T-helper 2 cell treated with Interferon-gamma antibody and Interleukin-4, amounts not matched to agents 100 ng/mL and 5 ng/mL, for 36 hours (primary cell): Measurements from ENCODE around the gene SLC18A2. TPM values are rescaled to one million over a fixed set of nuclear protein-coding genes. Genes with fewer than 3 reads are reported as not detected.

Experiments used
- intact Hi-C: fragments of 100-400 bp; cut with micrococcal nuclease; formaldehyde crosslinking; loops from one replicate; pipeline ENCODE4 v1.15.1; 2023
- total RNA-seq: library from RNA; stranded (reverse); gene quantifications from 2 replicates; pipeline ENCODE4 v1.2.3, GENCODE V29; 2022

Gene SLC18A2
- total RNA-seq, 1 donor from 2014 or later: 0.09 TPM

DNA sequence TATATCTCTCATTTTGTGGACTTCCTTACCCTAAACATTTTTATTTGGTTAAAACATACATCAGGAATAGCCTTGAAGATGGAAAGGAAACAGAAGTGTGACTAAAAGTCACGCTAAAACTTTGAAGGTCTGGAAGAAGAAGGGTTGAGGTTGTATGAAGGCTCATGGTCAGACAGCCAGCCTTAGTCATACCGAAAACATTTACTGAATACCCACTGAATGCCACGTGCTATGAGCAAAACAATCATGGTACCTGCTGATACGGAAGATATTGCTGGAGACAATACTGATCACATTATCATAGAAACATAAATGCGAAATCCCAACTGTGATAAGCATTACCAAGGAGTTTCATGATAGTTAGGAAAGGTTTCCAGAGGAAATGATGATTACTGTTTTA lies 70.3 kb downstream of the SLC18A2 start:
- intact Hi-C loops: no loop called here

DNA sequence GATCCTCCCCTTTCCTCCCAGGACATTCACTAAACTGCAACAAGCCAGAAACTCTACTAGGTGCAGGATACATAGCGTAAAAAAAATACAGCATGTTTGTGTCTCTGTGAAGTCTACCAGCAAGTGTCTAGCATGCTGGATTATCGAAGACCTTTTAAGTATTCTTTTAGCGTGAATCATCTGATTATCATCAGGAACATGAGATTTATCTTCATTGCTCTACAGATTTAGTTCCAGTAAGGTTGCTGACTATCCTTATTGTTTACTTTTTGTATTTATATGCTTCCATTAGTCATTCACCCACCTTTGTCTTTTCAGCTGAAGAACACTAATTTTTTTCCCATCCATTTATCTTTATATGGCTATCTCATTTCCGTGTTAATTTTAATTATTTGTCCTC lies 71.5 kb downstream of the SLC18A2 start:
- intact Hi-C loops: no loop called here

DNA sequence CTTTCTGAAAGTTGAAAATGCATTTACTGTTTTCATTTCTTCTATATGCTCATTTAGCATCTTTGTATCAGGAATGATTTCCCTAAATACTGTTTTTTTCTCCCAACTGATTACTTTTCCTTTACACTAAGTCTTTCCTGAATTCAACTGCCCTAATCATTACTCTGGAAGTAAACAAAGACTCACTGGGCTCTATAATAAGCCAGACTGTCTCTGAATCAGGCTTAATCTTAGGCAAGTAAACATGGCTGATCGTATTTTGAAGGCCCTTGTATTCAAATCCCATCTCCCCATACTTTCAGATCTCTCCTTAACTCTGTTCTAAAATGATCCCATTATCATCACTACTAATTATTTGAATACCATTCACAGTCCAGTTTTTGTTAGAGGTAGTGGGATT lies 72.7 kb downstream of the SLC18A2 start:
- intact Hi-C loops: no loop called here

DNA sequence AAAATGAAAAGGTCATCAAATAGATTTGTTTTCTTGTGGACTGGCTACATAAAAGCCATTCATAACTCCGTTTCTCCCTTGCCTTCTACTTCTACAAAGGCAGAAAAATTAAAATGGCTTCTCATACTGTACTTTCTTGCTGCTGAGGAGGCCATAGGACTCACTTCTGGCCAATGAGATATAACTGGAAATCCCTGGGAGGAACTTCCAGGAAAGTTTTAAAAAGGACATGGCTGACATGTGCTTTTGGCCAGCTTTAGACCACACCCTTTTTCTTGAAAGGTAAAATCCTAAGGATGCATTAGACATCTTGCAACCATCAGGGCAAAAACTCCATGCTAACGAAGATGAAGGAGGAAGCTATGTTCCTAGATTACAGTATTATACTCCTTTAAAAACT lies 75.8 kb downstream of the SLC18A2 start:
- intact Hi-C loops: no loop called here

DNA sequence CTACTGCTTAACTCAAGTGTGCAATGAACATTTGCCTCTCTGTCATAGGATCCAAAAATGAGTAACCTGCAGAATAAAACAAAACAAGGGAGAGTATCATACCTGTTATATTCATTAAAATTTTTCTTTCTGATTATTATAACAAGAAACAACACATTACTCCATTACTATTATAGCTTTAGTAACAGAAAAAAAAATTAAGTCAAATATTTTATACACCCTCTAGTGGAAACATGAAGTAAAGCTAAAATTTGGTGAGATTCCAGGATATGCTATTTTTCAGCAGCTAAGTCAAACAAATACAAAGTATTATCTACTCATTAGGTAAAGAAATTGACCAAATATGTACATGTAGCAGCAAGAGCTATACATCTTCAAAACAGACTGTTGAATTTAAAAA lies 78.0 kb downstream of the SLC18A2 start:
- intact Hi-C loops: no loop called here

DNA sequence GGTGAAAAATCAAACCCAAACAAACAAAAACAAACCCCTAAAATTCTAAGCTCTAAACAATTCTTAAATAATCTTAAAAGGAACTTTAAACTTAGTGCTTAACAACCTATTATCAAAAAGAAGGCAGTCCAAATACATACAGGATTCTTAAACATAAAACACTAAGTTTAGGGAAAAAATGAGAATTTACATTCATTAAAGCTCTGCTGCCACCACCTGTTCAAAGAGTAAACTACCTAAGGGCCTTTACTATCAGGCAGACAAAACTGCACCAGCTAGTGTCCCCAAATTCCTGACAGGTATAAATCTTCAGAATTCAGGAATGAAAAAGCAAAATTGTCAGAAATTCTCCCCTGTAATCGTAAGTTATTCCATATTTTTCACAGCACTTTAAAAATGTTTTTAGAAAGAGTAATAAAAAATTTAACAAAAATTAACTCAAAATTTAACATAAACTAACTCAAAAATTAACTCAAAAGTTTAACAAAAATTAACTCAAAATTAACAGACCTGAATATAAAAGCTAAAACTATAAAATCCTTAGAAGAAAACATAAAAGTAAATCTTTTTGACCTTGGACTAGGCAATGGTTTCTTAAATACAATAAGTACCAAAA lies 79.2 kb downstream of the SLC18A2 start:
- intact Hi-C loops: loop anchor here (1.0 kb wide), 1 partner anchor 103 kb away; no protein-coding TSS in a partner anchor

DNA sequence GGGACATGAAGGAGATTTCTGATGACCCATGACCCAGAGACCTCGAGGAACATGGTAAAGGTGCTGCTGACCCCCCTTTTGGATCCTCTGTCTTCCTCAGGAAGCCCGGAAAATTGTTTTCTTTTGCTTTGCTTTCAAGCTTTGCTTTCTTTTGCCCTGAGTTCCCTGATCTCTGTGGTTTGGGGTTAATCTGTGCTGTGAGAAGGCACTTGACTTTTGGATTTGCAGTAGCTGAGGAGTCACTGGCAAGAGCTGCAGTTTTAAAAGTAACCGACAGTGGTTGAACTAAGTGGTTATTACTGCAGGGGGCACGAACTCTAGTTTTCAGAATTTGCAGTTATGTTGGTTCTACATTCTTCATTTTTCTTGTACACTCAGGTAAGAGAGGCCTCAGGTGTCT lies 81.3 kb downstream of the SLC18A2 start:
- intact Hi-C loops: no loop called here

DNA sequence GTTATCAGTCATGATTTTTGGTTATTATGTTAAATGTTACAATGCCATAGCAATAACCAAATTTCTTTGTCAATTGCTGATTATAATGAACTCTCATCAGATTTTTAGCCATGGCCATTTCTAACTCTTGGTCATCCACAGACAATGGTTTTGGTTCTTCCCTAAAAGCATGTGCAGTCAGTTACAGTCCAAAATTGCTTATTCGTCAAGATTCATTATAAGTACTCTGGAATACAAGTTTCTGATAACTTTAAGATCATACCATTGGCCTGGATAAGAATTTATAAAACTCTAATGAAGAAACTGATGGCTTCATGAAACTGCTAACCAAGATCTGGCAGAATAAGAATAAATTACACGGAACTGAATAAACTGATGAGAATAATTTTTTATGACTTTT lies 83.5 kb downstream of the SLC18A2 start:
- intact Hi-C loops: no loop called here

DNA sequence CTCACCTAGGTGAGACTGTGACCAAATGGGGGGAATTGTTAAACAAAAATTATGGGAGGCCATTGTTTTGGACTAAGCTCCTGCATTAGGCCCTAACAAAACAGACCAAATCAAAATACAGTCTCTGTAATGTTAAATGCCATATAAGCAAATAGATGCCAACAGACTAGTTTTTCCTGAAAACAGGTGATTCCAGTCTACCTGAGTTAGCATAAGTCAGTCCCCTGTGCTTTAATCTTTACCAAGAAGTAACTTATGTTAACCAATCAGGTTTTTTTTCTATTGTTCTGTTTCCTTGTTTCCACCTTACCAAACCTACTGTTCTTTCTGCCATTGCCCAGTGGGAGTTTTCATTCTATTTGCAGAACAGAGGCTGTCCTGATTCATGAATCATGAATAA lies 86.3 kb downstream of the SLC18A2 start:
- intact Hi-C loops: no loop called here

Other genes with a start within 250 kb of the SLC18A2 start
- gene SHTN1, start 235.9 kb upstream of the SLC18A2 start, total RNA-seq: 0.32 and 0.75 TPM in 2 replicates
- not detected in 2 replicates for gene VAX1, start 102.8 kb upstream of the SLC18A2 start, total RNA-seq
- gene KCNK18, start 43.6 kb upstream of the SLC18A2 start, total RNA-seq: not detected in 2 replicates
- 13.2 and 13.4 TPM in 2 replicates for gene PDZD8, start 134.3 kb downstream of the SLC18A2 start, total RNA-seq